GM12865 (cell line): ENCODE data around the gene KRTAP2-4.
"Not testable (repeated sequence)": the region's sequence is repeated elsewhere in the genome, so short reads cannot be mapped to it uniquely, and the experiment has no call there.

Experiments used
- DNase-seq: peaks from one replicate; pipeline ENCODE4 v3.0.0; 2010; ENCODE audit warnings: low read depth
- H3K4me3 ChIP-seq: 2 replicates; pipeline ENCODE4 v1.5.1; 2011; ENCODE audit warnings: mild to moderate bottlenecking, low read depth, low read length, control low read depth
- TF ChIP-seq, protein P1 (sequence below): IDR thresholded peaks from 2 replicates; pipeline ENCODE4 v1.5.1; 2011; ENCODE audit warnings: low read length, control low read depth, low read depth, inconsistent platforms; ENCODE audit not compliant: insufficient read depth; ENCODE audit errors: missing control alignments

Gene KRTAP2-4

DNA sequence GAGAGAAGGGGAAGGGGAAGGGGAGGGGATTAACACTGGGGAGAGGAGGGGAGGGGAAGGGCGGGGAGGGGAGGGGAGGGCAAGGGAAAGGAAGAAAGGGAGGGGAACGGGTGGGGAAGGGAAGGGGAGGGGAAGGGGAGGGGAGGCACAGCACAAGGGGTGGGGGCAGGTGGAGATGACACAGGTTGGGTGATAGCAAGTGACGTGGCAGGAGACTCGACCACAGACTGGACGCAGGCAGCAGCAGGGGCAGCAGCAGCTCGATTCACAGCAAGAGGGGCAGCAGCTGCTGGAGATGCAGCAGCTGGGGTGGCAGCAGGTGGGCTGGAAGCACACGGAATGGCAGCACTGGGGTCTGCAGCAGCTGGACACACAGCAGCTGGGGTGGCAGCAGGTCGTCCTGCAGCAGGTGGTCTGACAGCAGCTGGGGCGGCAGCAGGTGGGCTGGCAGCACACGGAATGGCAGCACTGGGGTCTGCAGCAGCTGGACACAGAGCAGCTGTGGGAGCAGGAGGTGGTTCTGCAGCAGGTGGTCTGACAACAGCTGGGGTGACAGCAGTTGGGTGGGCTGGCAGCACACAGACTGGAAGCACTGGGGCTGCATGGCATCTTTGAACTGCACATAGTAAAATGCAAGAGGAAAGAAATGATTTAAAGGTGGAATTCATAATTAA, 36.0 kb upstream of the KRTAP2-4 start, which contains the start of gene KRTAP4-16:
Gene KRTAP4-16, minus strand, starts transcription at position 624 of the 674 bp plus-strand sequence. Its CDS starts 0 bp downstream, at position 624.
- DNase-seq = no peak
- TF ChIP-seq, protein P1, sequence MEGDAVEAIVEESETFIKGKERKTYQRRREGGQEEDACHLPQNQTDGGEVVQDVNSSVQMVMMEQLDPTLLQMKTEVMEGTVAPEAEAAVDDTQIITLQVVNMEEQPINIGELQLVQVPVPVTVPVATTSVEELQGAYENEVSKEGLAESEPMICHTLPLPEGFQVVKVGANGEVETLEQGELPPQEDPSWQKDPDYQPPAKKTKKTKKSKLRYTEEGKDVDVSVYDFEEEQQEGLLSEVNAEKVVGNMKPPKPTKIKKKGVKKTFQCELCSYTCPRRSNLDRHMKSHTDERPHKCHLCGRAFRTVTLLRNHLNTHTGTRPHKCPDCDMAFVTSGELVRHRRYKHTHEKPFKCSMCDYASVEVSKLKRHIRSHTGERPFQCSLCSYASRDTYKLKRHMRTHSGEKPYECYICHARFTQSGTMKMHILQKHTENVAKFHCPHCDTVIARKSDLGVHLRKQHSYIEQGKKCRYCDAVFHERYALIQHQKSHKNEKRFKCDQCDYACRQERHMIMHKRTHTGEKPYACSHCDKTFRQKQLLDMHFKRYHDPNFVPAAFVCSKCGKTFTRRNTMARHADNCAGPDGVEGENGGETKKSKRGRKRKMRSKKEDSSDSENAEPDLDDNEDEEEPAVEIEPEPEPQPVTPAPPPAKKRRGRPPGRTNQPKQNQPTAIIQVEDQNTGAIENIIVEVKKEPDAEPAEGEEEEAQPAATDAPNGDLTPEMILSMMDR = no peak

DNA sequence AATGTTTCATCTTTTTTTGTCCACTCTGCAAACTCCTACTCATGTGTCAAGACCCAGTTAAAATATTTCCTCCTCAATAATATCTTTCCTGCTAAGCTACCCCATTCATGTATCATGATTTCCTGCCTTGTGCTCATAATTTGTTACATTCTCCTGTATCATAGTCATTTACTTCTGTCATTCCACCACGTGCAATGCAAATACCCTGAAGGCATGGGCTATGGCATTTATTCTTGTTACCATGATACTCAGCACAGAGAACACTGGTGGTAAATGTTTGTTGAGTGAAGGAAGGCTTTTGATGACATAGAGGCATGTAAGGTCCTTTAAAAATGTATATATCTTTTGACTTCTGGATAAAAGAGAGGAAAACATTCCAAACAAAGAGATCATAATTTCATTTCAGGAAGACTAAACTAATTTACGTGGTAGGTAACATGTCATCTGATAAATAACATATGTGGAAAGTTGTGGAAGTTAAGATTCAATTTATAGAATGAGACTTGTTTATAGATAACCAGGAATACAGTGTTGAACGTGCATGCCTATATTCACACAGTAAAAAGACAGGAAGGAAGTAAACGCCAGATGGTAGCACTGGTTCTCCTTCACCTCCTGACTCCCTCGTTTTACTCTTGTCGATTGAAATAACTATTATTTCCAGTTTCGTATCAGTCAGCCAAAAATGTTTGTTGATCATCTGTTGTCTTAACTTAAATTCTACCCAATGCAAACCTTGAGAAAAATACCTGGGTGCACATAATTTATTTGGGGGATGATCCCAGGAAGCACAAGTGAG, 34.2 kb upstream of the KRTAP2-4 start:
- H3K4me3 ChIP-seq, DNase-seq: not testable (repeated sequence)

More for the DNA sequence above, 36.0 kb upstream of the KRTAP2-4 start, which contains the start of gene KRTAP4-16:
- H3K4me3 ChIP-seq = no peak within 1 kb of the TSS

DNA sequence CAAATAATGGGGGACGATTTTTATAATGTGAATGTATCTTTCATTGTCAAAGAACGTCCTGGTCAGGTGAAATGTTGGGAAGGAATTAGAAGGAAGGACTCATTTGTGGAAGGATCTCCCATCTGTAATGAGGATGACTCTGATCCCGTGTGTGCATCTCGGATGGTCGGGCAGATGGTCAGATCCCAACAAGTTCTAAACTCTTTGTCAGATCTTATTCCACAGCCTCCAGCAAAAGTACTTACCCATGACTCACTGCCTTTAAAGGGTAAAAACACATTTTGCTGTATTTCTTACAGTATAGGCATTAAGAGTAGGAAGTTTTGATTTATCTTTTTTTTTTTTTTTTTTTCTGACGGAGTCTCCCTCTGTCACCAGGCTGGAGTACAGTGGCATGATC, 32.8 kb upstream of the KRTAP2-4 start:
- TF ChIP-seq, protein P1 = no peak
- no peak for DNase-seq
- H3K4me3 ChIP-seq = no peak overlapping the region

DNA sequence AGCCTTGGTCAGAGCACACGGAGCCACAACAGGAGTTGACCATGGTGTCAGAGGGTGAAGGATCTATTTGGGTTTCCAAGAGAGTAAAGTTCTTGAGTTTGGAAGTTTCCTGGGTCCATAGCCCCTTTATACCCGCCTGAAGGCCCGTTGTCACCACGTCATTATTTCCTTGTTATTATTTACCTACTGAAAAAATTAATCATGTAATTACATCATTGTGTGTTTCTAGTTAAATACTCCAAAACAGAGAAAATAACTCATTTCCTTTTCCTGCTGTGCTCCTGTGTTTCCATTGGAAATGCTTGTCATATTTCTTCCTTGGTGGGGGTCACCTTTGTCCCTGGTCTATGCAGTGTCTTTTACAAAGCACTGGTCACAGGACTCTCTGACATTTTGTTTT, 32.4 kb upstream of the KRTAP2-4 start, which contains the start of gene KRTAP4-8:
Gene KRTAP4-8, minus strand, starts transcription at position 101 of the 400 bp plus-strand sequence. Its CDS starts 58 bp downstream, at position 43.
- TF ChIP-seq, protein P1 = no peak
- no peak for DNase-seq
- H3K4me3 ChIP-seq = no peak within 1 kb of the TSS

DNA sequence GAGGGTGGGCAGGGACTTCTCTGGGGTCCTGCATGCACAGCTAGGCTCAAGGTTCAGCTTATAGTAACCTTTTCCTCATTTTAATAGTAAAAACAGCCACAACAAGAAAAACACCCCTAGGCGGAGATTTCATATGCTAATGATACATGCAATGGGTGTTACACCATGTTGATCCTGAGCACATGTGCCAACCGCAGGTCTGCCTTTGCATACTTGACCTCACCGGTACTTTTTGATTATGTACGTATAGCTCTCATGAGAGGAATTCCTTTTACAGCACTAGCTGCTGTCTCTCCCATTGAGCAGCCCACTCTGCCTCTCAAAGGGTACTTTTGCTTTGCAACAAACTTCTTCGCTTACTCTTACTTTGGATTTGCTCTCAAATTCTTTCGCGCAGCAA, 30.4 kb upstream of the KRTAP2-4 start:
- DNase-seq = no peak
- H3K4me3 ChIP-seq = no peak overlapping the region
- TF ChIP-seq, protein P1 = no peak

DNA sequence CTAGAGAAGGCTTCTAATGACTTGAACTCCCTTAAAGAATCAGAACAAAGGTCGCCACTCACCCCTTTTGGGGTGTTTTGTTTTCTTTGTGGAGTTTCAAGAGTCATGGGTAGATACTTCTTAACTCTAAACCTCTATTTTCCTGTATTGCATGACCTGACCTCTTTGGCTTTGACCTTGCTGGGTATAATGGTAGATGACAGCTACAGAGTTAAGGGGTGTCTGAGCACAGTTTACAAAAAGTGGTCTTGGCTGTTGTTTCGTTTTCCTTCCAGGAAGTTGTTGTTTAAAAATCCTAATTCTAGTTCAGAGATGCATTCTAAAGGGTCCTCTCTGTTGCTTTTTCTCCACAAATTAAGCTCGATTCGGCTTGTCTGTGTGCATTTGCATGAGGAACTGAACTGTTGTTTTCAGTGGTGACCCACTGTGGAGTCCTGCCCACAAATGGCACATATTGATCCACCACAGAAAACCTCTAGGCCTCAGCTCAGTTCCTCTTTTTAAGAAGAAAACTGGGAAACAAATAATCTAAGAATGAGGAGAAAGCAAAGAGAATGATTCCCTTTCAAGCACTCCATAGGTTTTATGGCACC, 23.2 kb upstream of the KRTAP2-4 start:
- H3K4me3 ChIP-seq = not testable (repeated sequence)

DNA sequence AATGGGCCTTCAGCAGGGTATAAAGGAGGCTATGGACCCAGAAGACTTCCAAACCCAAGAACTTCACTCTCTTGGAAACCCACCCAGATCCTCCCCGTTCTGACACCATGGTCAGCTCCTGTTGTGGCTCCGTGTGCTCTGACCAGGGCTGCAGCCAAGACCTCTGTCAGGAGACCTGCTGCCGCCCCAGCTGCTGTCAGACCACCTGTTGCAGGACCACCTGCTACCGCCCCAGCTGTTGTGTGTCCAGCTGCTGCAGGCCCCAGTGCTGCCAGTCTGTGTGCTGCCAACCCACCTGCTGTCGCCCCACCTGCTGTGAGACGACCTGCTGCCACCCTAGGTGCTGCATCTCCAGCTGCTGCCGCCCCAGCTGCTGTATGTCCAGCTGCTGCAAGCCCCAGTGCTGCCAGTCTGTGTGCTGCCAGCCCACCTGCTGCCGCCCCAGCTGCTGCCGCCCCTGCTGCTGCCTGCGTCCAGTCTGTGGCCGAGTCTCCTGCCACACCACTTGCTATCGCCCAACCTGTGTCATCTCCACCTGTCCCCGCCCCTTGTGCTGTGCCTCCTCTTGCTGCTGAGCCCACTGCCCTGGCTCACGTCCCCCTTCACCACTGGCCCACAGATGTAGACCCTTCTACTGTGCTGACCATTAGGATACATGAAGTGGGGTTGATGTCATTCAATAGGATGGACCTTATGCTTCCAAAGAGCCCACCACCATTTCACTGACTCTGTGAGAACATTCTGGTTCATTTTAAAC, 18.6 kb upstream of the KRTAP2-4 start, which contains the start of gene KRTAP4-7:
Gene KRTAP4-7, plus strand, starts transcription at position 51 of the 757 bp plus-strand sequence. Its CDS starts 57 bp downstream, at position 108.
- DNase-seq = not testable (repeated sequence)

More for the DNA sequence above, 23.2 kb upstream of the KRTAP2-4 start:
- not testable (repeated sequence) for DNase-seq

DNA sequence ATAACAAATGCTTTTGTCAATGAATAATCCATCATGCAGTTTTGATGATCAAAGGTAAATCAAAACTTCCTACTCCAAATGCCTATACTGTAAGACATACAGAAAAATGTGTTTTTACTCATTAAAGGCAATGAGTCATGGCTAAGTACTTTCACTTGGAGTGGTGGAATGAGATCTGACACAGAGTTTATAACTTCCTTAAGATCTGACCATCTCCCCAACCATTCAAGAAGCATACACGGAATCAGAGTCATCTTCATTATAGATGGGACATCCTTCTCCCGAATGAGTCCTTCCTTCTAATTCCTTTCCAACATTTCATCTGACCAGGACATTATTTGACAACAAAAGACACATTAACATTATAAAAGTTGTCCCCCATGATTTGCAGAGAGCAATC, 17.7 kb upstream of the KRTAP2-4 start:
- H3K4me3 ChIP-seq, DNase-seq: not testable (repeated sequence)

More for the DNA sequence above, 18.6 kb upstream of the KRTAP2-4 start, which contains the start of gene KRTAP4-7:
- H3K4me3 ChIP-seq = not testable (repeated sequence)
